GM21526 (cell line): ENCODE data around the gene KIF21B.

Experiments
- ATAC-seq: cut with Tn5 transposase; IDR thresholded peaks from one replicate; pipeline ENCODE4 v1.9.1; 2021; ENCODE audit warnings: moderate library complexity; ENCODE audit not compliant: unreplicated experiment, low FRiP score

Gene KIF21B

GRCh38 chr1:201023517-201023902, at the start of gene KIF21B:
Gene KIF21B, minus strand, starts transcription at chr1:201023714. Its CDS starts 331 bp downstream, at chr1:201023383.
- peak; percentile 48 for ATAC-seq

- ATAC-seq, result no peak
Measured at GRCh38 chr1:201072922-201073321, 49.4 kb upstream of the KIF21B start.

- ATAC-seq, result no peak
Measured at GRCh38 chr1:201072149-201072548, 48.6 kb upstream of the KIF21B start.

GRCh38 chr1:201069636-201070035, 46.1 kb upstream of the KIF21B start:
- no peak for ATAC-seq

GRCh38 chr1:201068976-201069375, 45.5 kb upstream of the KIF21B start:
- ATAC-seq, result no peak

GRCh38 chr1:201066986-201067385, 43.5 kb upstream of the KIF21B start:
- ATAC-seq, result no peak

- ATAC-seq, result no peak
Measured at GRCh38 chr1:201065686-201066085, 42.2 kb upstream of the KIF21B start.

GRCh38 chr1:201064806-201065205, 41.3 kb upstream of the KIF21B start:
- ATAC-seq, result no peak

- no peak for ATAC-seq
Measured at GRCh38 chr1:201063145-201063544, 39.6 kb upstream of the KIF21B start.

GRCh38 chr1:201062511-201063091, 39.1 kb upstream of the KIF21B start:
- ATAC-seq, result no peak

GRCh38 chr1:201061886-201062285, 38.4 kb upstream of the KIF21B start:
- ATAC-seq, result no peak

- ATAC-seq, result no peak
Measured at GRCh38 chr1:201061049-201061448, 37.5 kb upstream of the KIF21B start.

- ATAC-seq, result no peak
Measured at GRCh38 chr1:201060586-201060985, 37.1 kb upstream of the KIF21B start.

- no peak for ATAC-seq
Measured at GRCh38 chr1:201059871-201060555, 36.5 kb upstream of the KIF21B start.

- no peak for ATAC-seq
Measured at GRCh38 chr1:201059401-201059800, 35.9 kb upstream of the KIF21B start.

- ATAC-seq, result no peak
Measured at GRCh38 chr1:201054091-201054543, 30.6 kb upstream of the KIF21B start.

- ATAC-seq, result no peak
Measured at GRCh38 chr1:201053155-201053860, 29.8 kb upstream of the KIF21B start.

GRCh38 chr1:201051399-201051798, 27.9 kb upstream of the KIF21B start:
- ATAC-seq, result no peak

- ATAC-seq, result no peak
Measured at GRCh38 chr1:201050515-201051277, 27.2 kb upstream of the KIF21B start.

- ATAC-seq, result no peak
Measured at GRCh38 chr1:201049248-201049831, 25.8 kb upstream of the KIF21B start.

- no peak for ATAC-seq
Measured at GRCh38 chr1:201048521-201048920, 25.0 kb upstream of the KIF21B start.
